Measurements from ENCODE around the gene PRKN. TPM values are rescaled to one million over a fixed set of nuclear protein-coding genes. Genes with fewer than 3 reads are reported as not detected.

PRKN gene
- total RNA-seq, 1 donor from 2014 or later = 5.7 TPM

DNA sequence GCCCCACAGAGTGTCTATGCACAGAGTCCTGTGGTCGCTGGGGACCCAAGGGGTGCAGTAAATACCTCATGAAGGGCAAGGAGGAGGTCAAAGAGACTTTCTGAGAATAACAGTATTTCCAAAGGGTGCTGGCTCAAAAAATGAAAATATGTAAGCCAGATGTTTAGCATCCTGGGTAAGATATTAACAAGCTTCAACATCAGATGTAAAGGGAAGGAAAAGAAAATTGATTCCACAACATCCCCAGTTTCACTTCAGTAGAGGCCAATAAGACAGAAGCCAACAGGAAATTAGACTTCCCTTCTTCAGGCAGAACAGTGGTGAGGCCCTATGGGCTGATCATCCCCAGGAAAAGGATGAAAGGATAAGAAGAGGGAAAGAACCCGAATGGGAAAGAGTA is 434.7 kb downstream of the PRKN start:
- H3K36me3 Mint-ChIP-seq (ENCODE audit: low read depth) = no peaks in the 10 kb centered on the region
- DNase-seq (ENCODE audit: low spot score) = no peak
- H3K27ac Mint-ChIP-seq (ENCODE audit: unreplicated experiment) = no peak overlapping the region
- H3K4me3 Mint-ChIP-seq (ENCODE audit: unreplicated experiment) = no peak overlapping the region
- H3K4me1 Mint-ChIP-seq (ENCODE audit: low read depth) = peaks cover 6% of the 10 kb centered on the region
- TF ChIP-seq, protein P1, sequence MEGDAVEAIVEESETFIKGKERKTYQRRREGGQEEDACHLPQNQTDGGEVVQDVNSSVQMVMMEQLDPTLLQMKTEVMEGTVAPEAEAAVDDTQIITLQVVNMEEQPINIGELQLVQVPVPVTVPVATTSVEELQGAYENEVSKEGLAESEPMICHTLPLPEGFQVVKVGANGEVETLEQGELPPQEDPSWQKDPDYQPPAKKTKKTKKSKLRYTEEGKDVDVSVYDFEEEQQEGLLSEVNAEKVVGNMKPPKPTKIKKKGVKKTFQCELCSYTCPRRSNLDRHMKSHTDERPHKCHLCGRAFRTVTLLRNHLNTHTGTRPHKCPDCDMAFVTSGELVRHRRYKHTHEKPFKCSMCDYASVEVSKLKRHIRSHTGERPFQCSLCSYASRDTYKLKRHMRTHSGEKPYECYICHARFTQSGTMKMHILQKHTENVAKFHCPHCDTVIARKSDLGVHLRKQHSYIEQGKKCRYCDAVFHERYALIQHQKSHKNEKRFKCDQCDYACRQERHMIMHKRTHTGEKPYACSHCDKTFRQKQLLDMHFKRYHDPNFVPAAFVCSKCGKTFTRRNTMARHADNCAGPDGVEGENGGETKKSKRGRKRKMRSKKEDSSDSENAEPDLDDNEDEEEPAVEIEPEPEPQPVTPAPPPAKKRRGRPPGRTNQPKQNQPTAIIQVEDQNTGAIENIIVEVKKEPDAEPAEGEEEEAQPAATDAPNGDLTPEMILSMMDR (IDR thresholded peaks at IDR 0.05) = no peak
- H3K9me3 Mint-ChIP-seq (ENCODE audit: low read depth) = no peaks in the 10 kb centered on the region
- no peaks in the 10 kb centered on the region for H3K27me3 Mint-ChIP-seq (ENCODE audit: low read depth)

DNA sequence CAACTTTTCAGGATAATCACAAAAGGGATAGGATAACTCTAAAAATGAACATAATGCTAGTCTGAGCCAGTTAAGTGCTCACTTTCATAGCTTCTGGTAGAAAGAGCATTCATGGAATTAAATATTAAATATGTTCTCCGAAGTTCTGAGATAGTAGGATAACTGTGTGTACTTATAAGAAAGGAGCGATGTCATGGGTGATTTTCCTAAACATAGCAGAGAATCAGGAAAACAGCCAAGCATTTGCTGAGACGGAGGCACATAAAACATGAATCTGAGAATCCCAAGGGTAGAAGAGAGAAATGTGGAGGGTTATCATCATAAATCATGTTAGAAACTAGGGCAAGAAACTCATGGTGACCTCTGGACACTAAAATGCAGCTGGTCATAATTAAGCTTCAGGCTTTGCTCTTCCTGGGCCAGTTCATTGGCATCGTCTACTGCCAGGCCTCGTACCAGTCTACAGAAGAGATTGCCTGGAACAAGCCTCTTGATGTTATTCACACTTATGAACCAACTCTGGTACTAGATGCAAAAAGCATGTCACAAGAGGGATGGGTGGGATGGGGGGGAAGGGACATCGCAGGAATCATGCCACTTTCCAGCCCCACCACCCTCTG is 436.6 kb downstream of the PRKN start:
- Mint-ChIP-seq H3K4me3 (ENCODE audit: unreplicated experiment) (no peak overlapping the region), H3K36me3 (ENCODE audit: low read depth) (no peaks in the 10 kb centered on the region), H3K4me1 (ENCODE audit: low read depth) (peaks cover 6% of the 10 kb centered on the region), H3K9me3 (ENCODE audit: low read depth) (no peaks in the 10 kb centered on the region), H3K27ac (ENCODE audit: unreplicated experiment) (no peak overlapping the region), H3K27me3 (ENCODE audit: low read depth) (no peaks in the 10 kb centered on the region)
- DNase-seq (ENCODE audit: low spot score) = no peak
- TF ChIP-seq, protein P1 (IDR thresholded peaks at IDR 0.05) = no peak

DNA sequence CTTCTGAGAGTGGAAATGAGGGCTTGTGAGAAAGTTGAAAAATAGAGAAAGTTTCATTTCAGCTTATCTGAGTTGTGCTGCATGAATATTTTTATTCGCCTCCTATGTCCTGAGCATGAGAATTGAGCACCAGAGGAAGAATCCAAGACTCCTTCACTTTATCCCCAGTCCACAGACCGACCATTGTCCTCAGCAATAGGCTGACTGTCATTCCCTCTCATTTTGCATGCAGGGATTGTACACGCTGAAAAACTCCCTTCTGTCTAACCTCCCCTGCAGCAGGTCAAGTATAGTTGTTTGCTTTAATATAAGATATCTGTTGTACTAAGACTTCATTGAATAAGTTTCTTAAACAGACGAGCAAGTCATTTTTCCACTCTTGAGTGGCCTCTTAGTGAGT is 437.6 kb downstream of the PRKN start:
- Mint-ChIP-seq H3K4me3 (ENCODE audit: unreplicated experiment) (no peak overlapping the region), H3K36me3 (ENCODE audit: low read depth) (no peaks in the 10 kb centered on the region), H3K27me3 (ENCODE audit: low read depth) (no peaks in the 10 kb centered on the region), H3K27ac (ENCODE audit: unreplicated experiment) (no peak overlapping the region), H3K4me1 (ENCODE audit: low read depth) (peaks cover 6% of the 10 kb centered on the region), H3K9me3 (ENCODE audit: low read depth) (no peaks in the 10 kb centered on the region)
- DNase-seq (ENCODE audit: low spot score) = no peak
- TF ChIP-seq, protein P1 (IDR thresholded peaks at IDR 0.05) = no peak

DNA sequence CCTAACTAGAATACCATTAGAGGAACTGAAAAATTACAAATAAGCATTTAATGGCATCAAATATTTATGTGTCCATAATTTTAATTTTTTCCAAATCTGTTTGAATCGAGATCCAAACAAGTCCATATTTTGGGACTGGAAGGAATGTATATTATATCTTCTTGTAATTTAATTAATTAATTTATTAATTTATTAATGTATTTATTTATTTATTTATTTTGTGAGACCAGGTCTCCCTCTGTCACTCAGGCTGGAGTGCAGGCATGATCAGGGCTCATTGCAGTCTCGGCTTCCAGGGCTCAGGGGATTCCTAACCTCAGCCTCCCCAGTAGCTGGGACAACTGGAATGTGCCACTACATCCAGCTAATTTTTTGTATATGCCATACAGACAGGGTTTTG is 453.6 kb downstream of the PRKN start:
- DNase-seq (ENCODE audit: low spot score) = no peak
- TF ChIP-seq, protein P1 (IDR thresholded peaks at IDR 0.05) = no peak
- Mint-ChIP-seq H3K4me1 (ENCODE audit: low read depth) (no peaks in the 10 kb centered on the region), H3K9me3 (ENCODE audit: low read depth) (no peaks in the 10 kb centered on the region), H3K27ac (ENCODE audit: unreplicated experiment) (no peak overlapping the region), H3K27me3 (ENCODE audit: low read depth) (no peaks in the 10 kb centered on the region), H3K36me3 (ENCODE audit: low read depth) (no peaks in the 10 kb centered on the region), H3K4me3 (ENCODE audit: unreplicated experiment) (no peak overlapping the region)

DNA sequence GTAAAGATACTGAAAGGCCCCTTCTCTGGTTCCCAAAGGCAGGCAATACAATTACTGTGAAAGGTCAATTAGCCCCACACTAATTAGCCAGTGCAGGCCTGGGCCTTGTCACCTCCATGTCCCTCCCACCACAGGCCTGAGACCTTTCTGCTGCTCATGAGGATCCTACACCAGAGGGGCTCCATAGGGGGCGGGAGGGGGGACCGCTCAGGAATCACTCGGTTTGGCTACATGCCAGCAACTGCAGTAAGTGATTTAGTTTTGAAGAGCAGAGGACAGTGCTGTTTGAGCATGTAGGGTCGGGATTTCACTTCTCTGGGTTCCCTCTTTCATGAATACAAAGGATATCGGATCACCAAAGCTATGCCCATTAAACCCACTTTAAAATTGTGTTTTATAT is 455.6 kb downstream of the PRKN start:
- no peaks in the 10 kb centered on the region for H3K9me3 Mint-ChIP-seq (ENCODE audit: low read depth)

More for the DNA sequence above, 455.6 kb downstream of the PRKN start:
- H3K4me3 Mint-ChIP-seq (ENCODE audit: unreplicated experiment) = no peak overlapping the region
- no peaks in the 10 kb centered on the region for H3K4me1 Mint-ChIP-seq (ENCODE audit: low read depth)
- DNase-seq (ENCODE audit: low spot score) = no peak
- no peaks in the 10 kb centered on the region for H3K27me3 Mint-ChIP-seq (ENCODE audit: low read depth)
- TF ChIP-seq, protein P1 (IDR thresholded peaks at IDR 0.05) = no peak
- no peak overlapping the region for H3K27ac Mint-ChIP-seq (ENCODE audit: unreplicated experiment)
- H3K36me3 Mint-ChIP-seq (ENCODE audit: low read depth) = peaks cover 1% of the 10 kb centered on the region
